Thymus (tissue), 14 donors: ENCODE measurements around the gene OR10A5. TPM values are rescaled to one million over a fixed set of nuclear protein-coding genes. Genes with fewer than 3 reads are reported as not detected.
A peak's percentile ranks its signal among the peaks of the same experiment; 100 is the strongest.
"Not testable (repeated sequence)": the region's sequence is repeated elsewhere in the genome, so short reads cannot be mapped to it uniquely, and the experiment has no call there.

Experiments used
- DNase-seq, 9 donors: peaks; one replicate each; pipeline ENCODE4 v3.0.0-alpha.2; 2013; ENCODE audit warnings: low spot score in 9 of 9, low read depth in 6 of 9, missing footprints in 1 of 9
- H3K27ac ChIP-seq, 2 donors: one replicate each; pipeline ENCODE4 v1.5.1; 2013; ENCODE audit warnings: control low read depth in 1 of 2, low read depth in 1 of 2, low read length in 1 of 2, mild to moderate bottlenecking in 1 of 2, moderate library complexity in 1 of 2
- H3K27me3 ChIP-seq, 2 donors: one replicate each; pipeline ENCODE4 v1.5.1; 2013; ENCODE audit warnings: low read length in 1 of 2; ENCODE audit not compliant: control insufficient read depth in 2 of 2, insufficient read depth in 1 of 2
- H3K36me3 ChIP-seq, 2 donors: one replicate each; pipeline ENCODE4 v1.5.1; 2013; ENCODE audit warnings: low read length in 1 of 2, mild to moderate bottlenecking in 1 of 2, moderate library complexity in 1 of 2; ENCODE audit not compliant: control insufficient read depth in 2 of 2, insufficient read depth in 2 of 2
- H3K4me1 ChIP-seq, 2 donors: one replicate each; pipeline ENCODE4 v1.5.1; 2013; ENCODE audit warnings: low read length in 2 of 2; ENCODE audit not compliant: control insufficient read depth in 2 of 2, insufficient read depth in 2 of 2
- H3K4me3 ChIP-seq, 2 donors: one replicate each; pipeline ENCODE4 v1.5.1; 2013; ENCODE audit warnings: low read length in 2 of 2, control low read depth in 1 of 2, mild to moderate bottlenecking in 1 of 2
- H3K9me3 ChIP-seq, 2 donors: one replicate each; pipeline ENCODE4 v1.5.1; 2013; ENCODE audit warnings: low read length in 1 of 2, mild to moderate bottlenecking in 1 of 2; ENCODE audit not compliant: control insufficient read depth in 2 of 2, insufficient read depth in 1 of 2
- WGBS: extraction: QIAGEN DNeasy Blood & Tissue Kit; methylation state at CpG from one replicate; pipeline ENCODE4 v1.1.7; 2013; 5-methylcytosine and 5-hydroxymethylcytosine counted together
- long read RNA-seq, 10 donors: transcript quantifications; one replicate each; lab custom pipeline, GENCODE V29; 2026
- polyA plus RNA-seq: library from polyadenylated mRNA; stranded (reverse); fragments of 200-250 nt; gene quantifications from one replicate; pipeline ENCODE4 v1.2.3, GENCODE V29; 2013
- total RNA-seq: library from RNA; stranded (reverse); fragments of 120-200 nt; gene quantifications from one replicate; pipeline ENCODE4 v1.2.4, GENCODE V29; 2013
- donor health status: healthy.

The OR10A5 gene, protein sequence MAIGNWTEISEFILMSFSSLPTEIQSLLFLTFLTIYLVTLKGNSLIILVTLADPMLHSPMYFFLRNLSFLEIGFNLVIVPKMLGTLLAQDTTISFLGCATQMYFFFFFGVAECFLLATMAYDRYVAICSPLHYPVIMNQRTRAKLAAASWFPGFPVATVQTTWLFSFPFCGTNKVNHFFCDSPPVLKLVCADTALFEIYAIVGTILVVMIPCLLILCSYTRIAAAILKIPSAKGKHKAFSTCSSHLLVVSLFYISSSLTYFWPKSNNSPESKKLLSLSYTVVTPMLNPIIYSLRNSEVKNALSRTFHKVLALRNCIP
- not detected for total RNA-seq
- not detected for polyA plus RNA-seq
- long read RNA-seq, donor 1, result 0 reads
- long read RNA-seq, donor 2, result 0 reads
- long read RNA-seq, donor 3, result 0 reads
- long read RNA-seq, donor 4, result 0 reads
- long read RNA-seq, donor 5, result 0 reads
- long read RNA-seq, donor 6, result 0 reads
- long read RNA-seq, donor 7, result 0 reads
- long read RNA-seq, donor 8, result 0 reads
- long read RNA-seq, donor 9, result 0 reads
- long read RNA-seq, donor 10, result 0 reads

DNA sequence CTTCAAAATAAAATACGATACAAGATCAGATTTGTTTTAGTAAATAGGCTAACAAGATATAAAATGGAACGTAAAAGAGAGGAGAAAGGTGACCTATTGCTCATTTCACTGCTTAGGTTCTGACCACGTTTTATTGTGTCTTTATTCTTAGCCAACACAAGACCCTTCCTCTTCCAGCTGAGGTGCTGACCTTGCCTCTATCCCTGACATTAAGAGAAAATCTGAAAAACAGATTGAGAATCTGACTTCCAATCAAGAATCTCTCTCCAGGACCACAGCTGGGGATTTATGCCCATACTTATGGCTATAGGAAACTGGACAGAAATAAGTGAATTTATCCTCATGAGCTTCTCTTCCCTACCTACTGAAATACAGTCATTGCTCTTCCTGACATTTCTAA is at the start of gene OR10A5:
TSS of gene OR10A5 (plus strand) at position 301 of the 400 bp plus-strand sequence. CDS start at position 301, 0 bp downstream.
- DNase-seq, result no peak
- WGBS, result 93% methylated on average over 3 of the region's 3 CpGs

DNA sequence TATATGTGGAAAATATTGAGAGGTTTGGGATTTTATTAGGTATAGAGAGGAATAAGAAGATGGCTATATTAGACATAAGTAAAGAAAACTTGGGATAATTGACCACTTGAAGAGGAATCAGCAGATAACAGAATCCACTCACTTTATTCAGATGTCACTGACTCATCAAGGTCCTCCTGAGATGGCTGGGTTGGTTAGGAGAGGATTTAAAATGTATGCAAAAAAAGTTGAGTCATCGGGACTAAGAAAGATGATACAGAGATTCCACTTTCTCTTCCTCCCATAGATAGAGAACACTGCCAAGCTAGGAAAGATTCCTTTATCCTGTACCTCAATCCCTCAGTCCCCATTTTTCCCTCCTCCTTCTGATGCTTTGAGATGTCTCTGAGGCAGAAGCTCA is 46.1 kb upstream of the OR10A5 start, which contains the start of gene OR6A2:
TSS of gene OR6A2 (minus strand) at position 288 of the 400 bp plus-strand sequence. CDS start 3,981 bp downstream, outside the sequence.
- Histone ChIP-seq H3K36me3 (no peaks in the 10 kb centered on the region), H3K9me3 (no peaks in the 10 kb centered on the region), H3K27me3 (no peaks in the 10 kb centered on the region), H3K4me3 (no peak within 1 kb of the TSS), H3K27ac (no peak within 1 kb of the TSS), H3K4me1 (no peaks in the 10 kb centered on the region)
- 96% methylated on average over 1 of the region's 1 CpG for WGBS
- DNase-seq, result no peak

More for the DNA sequence above, at the start of gene OR10A5:
- no peak within 1 kb of the TSS for H3K4me3 ChIP-seq
- no peaks in the 10 kb centered on the region for H3K36me3 ChIP-seq
- no peaks in the 10 kb centered on the region for H3K4me1 ChIP-seq
- H3K27me3 ChIP-seq, result no peaks in the 10 kb centered on the region
- H3K9me3 ChIP-seq, result no peaks in the 10 kb centered on the region
- H3K27ac ChIP-seq, result no peak within 1 kb of the TSS

DNA sequence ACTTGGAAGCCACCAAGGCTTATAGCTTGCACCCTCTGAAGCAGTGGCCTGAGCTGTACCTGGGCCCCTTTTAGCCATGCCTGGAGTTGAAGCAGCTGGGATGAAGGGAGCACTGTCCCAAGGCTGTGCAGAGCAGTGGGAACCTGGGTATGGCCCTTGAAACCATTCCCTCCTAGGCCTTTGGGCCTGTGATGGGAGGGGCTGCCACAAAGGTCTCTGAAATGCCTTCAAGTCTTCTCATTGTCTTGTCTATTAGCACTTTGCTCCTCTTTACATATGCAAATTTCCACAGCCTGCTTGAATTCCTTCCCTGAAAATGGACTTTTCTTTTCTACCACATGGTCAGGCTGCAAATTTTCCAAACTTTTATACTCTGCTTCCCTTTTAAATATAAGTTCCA is 44.4 kb upstream of the OR10A5 start:
- H3K4me3 ChIP-seq, DNase-seq, H3K27ac ChIP-seq, H3K36me3 ChIP-seq, H3K27me3 ChIP-seq, H3K9me3 ChIP-seq, H3K4me1 ChIP-seq: not testable (repeated sequence)

DNA sequence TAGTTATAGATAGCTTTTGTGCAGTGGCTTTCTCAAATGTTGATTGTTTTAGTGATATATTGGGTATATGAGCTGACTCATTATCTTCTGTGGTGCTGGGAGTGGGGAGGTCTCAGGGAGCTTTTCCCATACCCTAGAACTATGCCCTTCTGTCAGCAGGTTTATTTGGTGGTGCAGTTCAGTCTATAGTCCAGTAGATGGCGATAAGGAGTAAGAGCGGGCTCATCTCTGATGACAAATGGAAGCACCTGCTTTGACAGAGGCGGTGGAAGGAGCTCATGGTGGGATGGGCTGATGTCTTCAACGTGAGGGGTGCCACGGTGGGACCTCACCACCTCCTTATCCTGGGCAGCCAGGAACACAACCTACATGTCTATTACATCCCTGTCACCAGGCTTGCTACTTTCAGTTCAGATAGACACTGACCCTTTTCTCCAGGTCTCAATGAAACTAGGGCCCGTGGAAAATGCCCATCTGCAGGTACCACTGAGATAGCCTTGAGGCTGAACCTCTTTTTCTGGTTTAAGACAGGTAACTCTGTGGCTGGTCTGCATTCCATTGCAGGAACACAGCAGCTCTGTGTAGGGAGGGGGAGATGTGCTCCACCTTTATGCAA is 33.0 kb upstream of the OR10A5 start:
- Histone ChIP-seq H3K4me3 (no peak overlapping the region), H3K36me3 (no peaks in the 10 kb centered on the region), H3K27me3 (no peaks in the 10 kb centered on the region), H3K27ac (no peak overlapping the region), H3K9me3 (peaks cover 0 to 1% of the 10 kb centered on the region in 2 donors), H3K4me1 (no peaks in the 10 kb centered on the region)
- peak in 8 of 9 donors; percentile 10 to 59 (median 30) for DNase-seq
- WGBS, result 18% methylated on average over 6 of the region's 6 CpGs

DNA sequence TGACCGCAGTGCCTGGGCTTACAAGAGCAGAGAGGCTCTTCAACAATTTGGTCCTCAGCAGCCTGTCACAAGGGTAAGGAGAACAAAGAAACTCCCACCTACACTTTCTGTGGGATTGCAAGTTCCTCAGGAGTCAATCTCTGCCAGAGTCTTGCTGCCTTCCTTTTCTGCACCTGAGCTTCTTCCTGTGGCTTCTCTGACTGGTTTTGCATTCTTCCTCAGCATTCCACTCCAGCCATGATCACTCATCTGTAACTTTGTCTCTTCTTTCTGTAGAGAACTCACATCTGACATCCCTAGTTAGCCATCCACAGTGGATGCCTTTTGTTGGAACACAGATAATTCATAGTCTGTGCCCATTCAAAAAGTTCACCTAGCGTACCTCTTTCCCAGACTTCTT is 31.8 kb upstream of the OR10A5 start:
- no peak overlapping the region for H3K27ac ChIP-seq
- no peak overlapping the region for H3K4me3 ChIP-seq
- peaks cover 1 to 6% of the 10 kb centered on the region in 2 donors for H3K9me3 ChIP-seq
- H3K27me3 ChIP-seq, result no peaks in the 10 kb centered on the region
- DNase-seq, result no peak
- no peaks in the 10 kb centered on the region for H3K4me1 ChIP-seq
- no peaks in the 10 kb centered on the region for H3K36me3 ChIP-seq
- 84% methylated on average over 2 of the region's 2 CpGs for WGBS

DNA sequence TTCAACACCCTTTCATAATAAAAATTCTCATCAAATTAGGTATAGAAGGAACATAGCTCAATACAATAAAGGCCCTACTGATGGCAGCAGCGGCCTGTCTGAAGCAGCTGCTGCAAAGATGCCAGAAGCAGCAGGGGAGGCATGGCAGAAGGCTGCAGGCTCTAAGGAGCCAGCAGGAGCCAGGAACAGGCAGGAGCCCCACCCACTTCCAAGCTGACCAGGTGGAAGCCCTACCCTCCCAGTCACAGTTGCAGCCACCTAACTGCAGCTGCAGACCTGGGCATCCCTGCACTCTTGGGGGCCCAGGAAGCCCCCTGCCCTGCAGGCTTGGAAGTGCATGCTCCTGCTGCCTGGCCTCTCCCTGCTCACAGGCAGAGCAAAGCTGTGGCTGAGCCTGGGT is 27.8 kb upstream of the OR10A5 start:
- DNase-seq, result no peak
- no peak overlapping the region for H3K4me3 ChIP-seq
- no peak overlapping the region for H3K27ac ChIP-seq
- no peaks in the 10 kb centered on the region for H3K4me1 ChIP-seq
- 79% methylated on average over 1 of the region's 1 CpG for WGBS
- H3K36me3 ChIP-seq, result no peaks in the 10 kb centered on the region
- H3K9me3 ChIP-seq, result peaks cover 0 to 6% of the 10 kb centered on the region in 2 donors
- H3K27me3 ChIP-seq, result no peaks in the 10 kb centered on the region

DNA sequence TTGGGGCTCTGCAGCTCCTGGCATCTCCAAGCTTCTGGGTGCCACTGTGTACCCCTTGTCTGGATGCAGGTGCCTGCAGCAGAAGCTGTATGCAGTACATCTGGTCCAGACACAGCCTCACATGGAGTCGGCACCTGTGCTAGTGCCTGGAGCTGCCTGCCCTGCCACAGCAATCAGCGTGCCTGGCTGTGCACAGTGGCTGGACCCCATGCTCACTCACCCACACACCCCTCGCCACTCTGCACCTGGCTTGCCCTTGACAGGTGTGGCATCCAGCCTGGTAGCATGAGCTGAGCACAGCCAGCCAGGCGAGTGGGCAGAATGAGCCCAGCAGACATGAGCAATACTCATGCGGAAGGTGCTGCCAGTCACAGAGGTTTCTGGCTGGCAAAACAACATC is 26.5 kb upstream of the OR10A5 start:
- H3K9me3 ChIP-seq, result peaks cover 0 to 6% of the 10 kb centered on the region in 2 donors
- WGBS, result 98% methylated on average over 5 of the region's 5 CpGs
- H3K27ac ChIP-seq, result no peak overlapping the region
- no peak overlapping the region for H3K4me3 ChIP-seq
- no peaks in the 10 kb centered on the region for H3K4me1 ChIP-seq
- H3K36me3 ChIP-seq, result no peaks in the 10 kb centered on the region
- DNase-seq, result no peak
- no peaks in the 10 kb centered on the region for H3K27me3 ChIP-seq

DNA sequence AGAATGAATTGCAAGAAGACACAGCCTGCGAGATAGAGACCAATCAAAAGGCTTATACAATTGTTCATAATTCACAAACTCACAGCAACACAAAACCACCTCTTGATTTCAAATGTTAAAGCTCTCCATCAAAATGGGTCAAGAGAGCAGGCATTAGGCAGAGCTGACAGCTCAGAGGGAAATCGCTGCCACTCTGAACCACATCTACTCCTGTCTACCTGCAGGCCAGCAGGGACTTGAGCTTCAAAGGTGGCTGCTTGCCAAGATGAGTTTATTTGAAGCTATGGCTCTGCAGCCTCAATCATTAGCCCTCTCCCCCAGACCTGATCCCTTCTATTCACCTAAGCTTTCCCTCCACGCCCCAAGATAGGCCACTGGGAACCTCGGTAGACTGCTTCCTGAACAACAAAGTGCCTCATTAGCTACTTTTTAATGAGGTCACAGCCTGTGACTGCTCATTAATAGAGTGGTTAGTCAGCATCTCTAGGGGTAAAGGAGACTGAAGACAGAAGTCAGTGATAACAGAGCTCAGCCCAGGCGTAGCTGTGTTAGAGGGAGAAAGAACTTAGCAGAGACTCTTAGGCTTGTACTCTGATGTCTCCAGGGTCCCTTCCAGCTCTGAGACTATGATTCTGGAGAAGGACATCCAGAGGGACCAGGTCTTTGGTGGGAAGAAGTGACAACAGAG is 21.2 kb upstream of the OR10A5 start:
- no peak overlapping the region for H3K27ac ChIP-seq
- H3K36me3 ChIP-seq, result no peaks in the 10 kb centered on the region
- H3K27me3 ChIP-seq, result no peaks in the 10 kb centered on the region
- H3K4me3 ChIP-seq, result no peak overlapping the region
- no peak for DNase-seq
- H3K9me3 ChIP-seq, result no peaks in the 10 kb centered on the region
- H3K4me1 ChIP-seq, result no peaks in the 10 kb centered on the region
- WGBS, result 88% methylated on average over 5 of the region's 5 CpGs
